ENCODE results near the gene SH3RF3. TPM values are rescaled to one million over a fixed set of nuclear protein-coding genes. Genes with fewer than 3 reads are reported as not detected.

Gene SH3RF3
- total RNA-seq, 1 experiment from 2014 or later: not detected

GRCh38 chr2:109304731-109305470 is 175.9 kb downstream of the SH3RF3 start (continued):
- TF ChIP-seq, protein P1, sequence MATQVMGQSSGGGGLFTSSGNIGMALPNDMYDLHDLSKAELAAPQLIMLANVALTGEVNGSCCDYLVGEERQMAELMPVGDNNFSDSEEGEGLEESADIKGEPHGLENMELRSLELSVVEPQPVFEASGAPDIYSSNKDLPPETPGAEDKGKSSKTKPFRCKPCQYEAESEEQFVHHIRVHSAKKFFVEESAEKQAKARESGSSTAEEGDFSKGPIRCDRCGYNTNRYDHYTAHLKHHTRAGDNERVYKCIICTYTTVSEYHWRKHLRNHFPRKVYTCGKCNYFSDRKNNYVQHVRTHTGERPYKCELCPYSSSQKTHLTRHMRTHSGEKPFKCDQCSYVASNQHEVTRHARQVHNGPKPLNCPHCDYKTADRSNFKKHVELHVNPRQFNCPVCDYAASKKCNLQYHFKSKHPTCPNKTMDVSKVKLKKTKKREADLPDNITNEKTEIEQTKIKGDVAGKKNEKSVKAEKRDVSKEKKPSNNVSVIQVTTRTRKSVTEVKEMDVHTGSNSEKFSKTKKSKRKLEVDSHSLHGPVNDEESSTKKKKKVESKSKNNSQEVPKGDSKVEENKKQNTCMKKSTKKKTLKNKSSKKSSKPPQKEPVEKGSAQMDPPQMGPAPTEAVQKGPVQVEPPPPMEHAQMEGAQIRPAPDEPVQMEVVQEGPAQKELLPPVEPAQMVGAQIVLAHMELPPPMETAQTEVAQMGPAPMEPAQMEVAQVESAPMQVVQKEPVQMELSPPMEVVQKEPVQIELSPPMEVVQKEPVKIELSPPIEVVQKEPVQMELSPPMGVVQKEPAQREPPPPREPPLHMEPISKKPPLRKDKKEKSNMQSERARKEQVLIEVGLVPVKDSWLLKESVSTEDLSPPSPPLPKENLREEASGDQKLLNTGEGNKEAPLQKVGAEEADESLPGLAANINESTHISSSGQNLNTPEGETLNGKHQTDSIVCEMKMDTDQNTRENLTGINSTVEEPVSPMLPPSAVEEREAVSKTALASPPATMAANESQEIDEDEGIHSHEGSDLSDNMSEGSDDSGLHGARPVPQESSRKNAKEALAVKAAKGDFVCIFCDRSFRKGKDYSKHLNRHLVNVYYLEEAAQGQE (IDR thresholded peaks at IDR 0.05; ENCODE audit: low read depth): no peak

DNA sequence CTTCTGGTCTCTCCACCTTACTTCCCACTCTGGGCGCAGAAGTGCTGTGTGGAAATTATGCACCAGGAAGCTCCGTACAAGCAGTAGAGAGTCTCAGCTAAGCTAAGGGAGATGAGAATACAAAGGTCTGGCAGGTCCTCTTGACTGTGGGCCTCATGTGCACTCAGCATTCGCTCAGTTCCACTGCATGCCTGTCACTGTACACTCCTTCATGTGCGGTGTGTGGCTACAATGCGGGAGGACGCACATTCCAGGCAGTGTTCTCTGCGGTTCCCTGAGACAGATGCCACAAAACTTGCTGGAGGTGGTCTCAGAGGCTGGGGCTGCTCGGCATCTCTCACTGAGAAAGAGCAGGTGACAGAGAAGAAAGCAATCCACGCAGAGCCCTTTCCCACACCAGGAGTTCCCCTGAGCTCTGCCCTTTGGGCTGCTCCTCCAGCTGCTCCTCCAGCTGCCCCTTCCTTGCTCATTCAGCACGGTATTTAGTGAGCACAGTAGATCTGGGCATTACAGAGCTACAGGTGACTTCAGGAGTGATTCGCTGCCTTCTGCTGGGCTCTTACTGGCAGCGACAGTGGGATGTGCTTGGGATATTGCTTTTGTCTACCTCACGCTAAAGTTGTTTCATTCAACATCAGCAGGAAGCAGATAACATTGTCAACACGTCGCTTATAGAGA is 176.6 kb downstream of the SH3RF3 start:
- no peaks in the 10 kb centered on the region for H3K9me3 ChIP-seq (ENCODE audit: control insufficient read depth in 1 of 2, insufficient read depth in 1 of 2, low read depth in 1 of 2, low read length in 2 of 2)
- H3K36me3 ChIP-seq (ENCODE audit: control insufficient read depth in 1 of 2, insufficient read depth in 2 of 2, low read length in 2 of 2): no peaks in the 10 kb centered on the region
- TF ChIP-seq YY1 (IDR thresholded peaks at IDR 0.05; ENCODE audit: extremely low read depth, insufficient replicate concordance, low read depth, low read length) (no peak), EZH2 (IDR thresholded peaks at IDR 0.05) (no peak), RAD21 (IDR thresholded peaks at IDR 0.05; ENCODE audit: low read depth) (no peak), CBX3 (IDR thresholded peaks at IDR 0.05; ENCODE audit: low read depth) (no peak), CEBPB (IDR thresholded peaks at IDR 0.05; ENCODE audit: low read depth) (no peak), ELF1 (IDR thresholded peaks at IDR 0.05; ENCODE audit: borderline replicate concordance, low read depth) (no peak)
- TF ChIP-seq, protein P2, sequence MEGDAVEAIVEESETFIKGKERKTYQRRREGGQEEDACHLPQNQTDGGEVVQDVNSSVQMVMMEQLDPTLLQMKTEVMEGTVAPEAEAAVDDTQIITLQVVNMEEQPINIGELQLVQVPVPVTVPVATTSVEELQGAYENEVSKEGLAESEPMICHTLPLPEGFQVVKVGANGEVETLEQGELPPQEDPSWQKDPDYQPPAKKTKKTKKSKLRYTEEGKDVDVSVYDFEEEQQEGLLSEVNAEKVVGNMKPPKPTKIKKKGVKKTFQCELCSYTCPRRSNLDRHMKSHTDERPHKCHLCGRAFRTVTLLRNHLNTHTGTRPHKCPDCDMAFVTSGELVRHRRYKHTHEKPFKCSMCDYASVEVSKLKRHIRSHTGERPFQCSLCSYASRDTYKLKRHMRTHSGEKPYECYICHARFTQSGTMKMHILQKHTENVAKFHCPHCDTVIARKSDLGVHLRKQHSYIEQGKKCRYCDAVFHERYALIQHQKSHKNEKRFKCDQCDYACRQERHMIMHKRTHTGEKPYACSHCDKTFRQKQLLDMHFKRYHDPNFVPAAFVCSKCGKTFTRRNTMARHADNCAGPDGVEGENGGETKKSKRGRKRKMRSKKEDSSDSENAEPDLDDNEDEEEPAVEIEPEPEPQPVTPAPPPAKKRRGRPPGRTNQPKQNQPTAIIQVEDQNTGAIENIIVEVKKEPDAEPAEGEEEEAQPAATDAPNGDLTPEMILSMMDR (IDR thresholded peaks at IDR 0.05 in 2 of 3, conservative IDR thresholded peaks at IDR 0.05 in 1 of 3; ENCODE audit: borderline replicate concordance in 1 of 3, insufficient read depth in 1 of 3, low read depth in 2 of 3, low read length in 2 of 3): no peak
- ChIA-PET POLR2A (no interaction called here), RAD21 (ENCODE audit: low non-redundant PET in 1 of 2, low total read pairs in 2 of 2, uncharacterized antibody in 2 of 2, unreplicated experiment in 2 of 2) (no interaction called here), CTCF (no interaction called here)
- H3K4me2 ChIP-seq (ENCODE audit: low read length): no peak overlapping the region
- H4K20me1 ChIP-seq (ENCODE audit: insufficient read depth): no peaks in the 10 kb centered on the region
- H2AFZ ChIP-seq (ENCODE audit: low read depth, low read length, poor library complexity, severe bottlenecking): no peak overlapping the region
- ATAC-seq (no peak), DNase-seq (ENCODE audit: low read depth, low spot score) (no peak)
- H3K79me2 ChIP-seq (ENCODE audit: insufficient read depth, low read length): no peaks in the 10 kb centered on the region
- intact Hi-C loops (cut with micrococcal nuclease): no loop called here
- no peaks in the 10 kb centered on the region for H3K4me1 ChIP-seq (ENCODE audit: control insufficient read depth in 1 of 2, insufficient read depth in 2 of 2, low read length in 2 of 2)
- H3K9me2 ChIP-seq (ENCODE audit: insufficient read depth): no peaks in the 10 kb centered on the region
- H3K4me3 ChIP-seq (replicated peaks in 1 of 2; ENCODE audit: low read depth in 1 of 2, low read length in 2 of 2): no peak overlapping the region
- H3K9ac ChIP-seq (ENCODE audit: low read length): no peak overlapping the region
- no peak overlapping the region for H3K27ac ChIP-seq (ENCODE audit: low read depth, low read length)
- no TSS peak for BruUV-seq (replicated peaks)
- no peaks in the 10 kb centered on the region for H3K27me3 ChIP-seq (ENCODE audit: insufficient read depth, low read length)

All from HCT116 (cell line).